Measurements from ENCODE around the gene OSMR. TPM values are rescaled to one million over a fixed set of nuclear protein-coding genes. Genes with fewer than 3 reads are reported as not detected.

OSMR gene
- total and polyA plus RNA-seq, 2 donors from 2014 or later = 12.9 to 118 TPM

DNA sequence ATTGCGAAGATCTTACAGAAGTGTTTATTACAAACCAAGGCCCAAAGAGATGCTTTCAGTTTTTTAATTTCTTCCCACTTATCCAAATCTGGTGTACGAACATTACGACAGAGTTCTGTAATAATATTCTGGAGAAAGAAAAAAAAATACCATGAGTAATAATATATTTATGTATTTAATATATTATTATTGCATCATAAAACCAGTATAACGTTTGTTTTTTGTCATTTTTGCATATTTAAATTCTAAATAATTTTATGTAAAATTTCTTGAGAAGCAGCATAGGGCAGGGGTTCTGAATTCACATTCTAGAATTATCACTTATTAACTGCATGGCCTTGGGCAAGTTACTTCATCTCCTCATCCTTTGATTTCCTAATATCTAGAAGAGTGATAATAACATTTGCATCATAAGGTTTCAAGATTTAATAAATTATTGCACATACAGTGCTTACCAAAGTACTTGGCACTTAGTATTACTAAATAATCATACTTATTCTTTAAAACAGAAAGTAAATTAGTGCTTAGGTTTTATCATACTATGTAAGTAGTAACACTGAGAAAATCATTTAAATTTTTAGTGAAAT, 107.7 kb downstream of the OSMR start:
- no peaks in the 10 kb centered on the region for H3K27me3 ChIP-seq (ENCODE audit: control insufficient read depth, insufficient read depth, low read length)
- H3K9ac ChIP-seq (ENCODE audit: low read length in 3 of 3) = no peak overlapping the region
- intact Hi-C loops (cut with DNase I) = no loop called here
- no peaks in the 10 kb centered on the region for H3K4me1 ChIP-seq (ENCODE audit: control insufficient read depth in 2 of 3, insufficient read depth in 2 of 3, low read depth in 1 of 3, low read length in 3 of 3)
- DNase-seq = no peak
- H3K27ac ChIP-seq (ENCODE audit: low read depth in 2 of 2, low read length in 2 of 2) = no peak overlapping the region
- H3K36me3 ChIP-seq (ENCODE audit: control insufficient read depth in 2 of 3, insufficient read depth in 3 of 3, low read length in 3 of 3) = peaks cover 9 to 40% (median 24%) of the 10 kb centered on the region in 3 donors
- no peak overlapping the region for H3K4me3 ChIP-seq (ENCODE audit: low read length in 3 of 3)
- TF ChIP-seq, protein P1, sequence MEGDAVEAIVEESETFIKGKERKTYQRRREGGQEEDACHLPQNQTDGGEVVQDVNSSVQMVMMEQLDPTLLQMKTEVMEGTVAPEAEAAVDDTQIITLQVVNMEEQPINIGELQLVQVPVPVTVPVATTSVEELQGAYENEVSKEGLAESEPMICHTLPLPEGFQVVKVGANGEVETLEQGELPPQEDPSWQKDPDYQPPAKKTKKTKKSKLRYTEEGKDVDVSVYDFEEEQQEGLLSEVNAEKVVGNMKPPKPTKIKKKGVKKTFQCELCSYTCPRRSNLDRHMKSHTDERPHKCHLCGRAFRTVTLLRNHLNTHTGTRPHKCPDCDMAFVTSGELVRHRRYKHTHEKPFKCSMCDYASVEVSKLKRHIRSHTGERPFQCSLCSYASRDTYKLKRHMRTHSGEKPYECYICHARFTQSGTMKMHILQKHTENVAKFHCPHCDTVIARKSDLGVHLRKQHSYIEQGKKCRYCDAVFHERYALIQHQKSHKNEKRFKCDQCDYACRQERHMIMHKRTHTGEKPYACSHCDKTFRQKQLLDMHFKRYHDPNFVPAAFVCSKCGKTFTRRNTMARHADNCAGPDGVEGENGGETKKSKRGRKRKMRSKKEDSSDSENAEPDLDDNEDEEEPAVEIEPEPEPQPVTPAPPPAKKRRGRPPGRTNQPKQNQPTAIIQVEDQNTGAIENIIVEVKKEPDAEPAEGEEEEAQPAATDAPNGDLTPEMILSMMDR (IDR thresholded peaks at IDR 0.05; ENCODE audit: borderline replicate concordance, extremely low read depth, insufficient read depth) = no peak
- FAIRE-seq = peak; percentile 8
- H3K9me3 ChIP-seq (ENCODE audit: control insufficient read depth in 2 of 3, insufficient read depth in 1 of 3, low read length in 3 of 3) = no peaks in the 10 kb centered on the region

DNA sequence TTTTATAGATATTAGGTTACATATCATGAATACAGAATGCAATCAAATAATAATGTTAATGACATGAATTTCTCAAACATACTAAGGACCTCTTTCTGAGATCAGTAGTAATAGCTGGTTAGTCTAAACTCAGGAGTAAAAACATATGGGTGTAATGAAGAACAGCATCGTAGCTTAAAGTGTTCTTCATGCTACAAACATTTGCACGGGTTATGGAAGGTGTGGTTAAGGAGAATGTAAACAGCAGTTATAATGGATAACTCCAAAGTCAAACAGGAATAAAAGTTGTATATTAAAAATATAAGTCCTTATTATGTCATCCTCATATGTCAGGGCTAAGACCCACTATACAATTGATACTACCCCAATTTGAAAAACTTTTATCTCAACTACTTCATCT, 115.9 kb downstream of the OSMR start:
- intact Hi-C loops (cut with DNase I) = no loop called here
- TF ChIP-seq, protein P1 (IDR thresholded peaks at IDR 0.05; ENCODE audit: borderline replicate concordance, extremely low read depth, insufficient read depth) = no peak

DNA sequence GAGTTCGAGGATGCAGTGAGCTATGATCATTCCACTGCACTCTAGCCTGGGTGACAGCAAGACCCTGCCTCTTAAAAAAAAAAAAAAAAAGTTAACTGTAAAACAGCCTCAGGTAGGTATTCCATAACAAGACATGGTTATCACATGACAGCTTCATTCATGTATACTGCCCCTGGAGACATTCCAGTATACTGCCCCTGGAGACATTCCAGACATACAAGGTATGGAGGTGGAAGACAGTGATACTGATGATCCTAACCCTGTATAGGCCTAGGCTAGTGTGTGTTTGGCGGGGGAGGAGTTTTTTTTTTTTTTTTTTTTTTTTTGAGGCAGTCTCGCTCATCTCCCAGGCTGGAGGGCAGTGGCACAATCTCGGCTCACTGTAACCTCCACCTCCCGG, 122.9 kb downstream of the OSMR start:
- no peak for FAIRE-seq
- H3K9me3 ChIP-seq (ENCODE audit: control insufficient read depth in 2 of 3, insufficient read depth in 1 of 3, low read length in 3 of 3) = no peaks in the 10 kb centered on the region
- no peak overlapping the region for H3K4me3 ChIP-seq (ENCODE audit: low read length in 3 of 3)
- intact Hi-C loops (cut with DNase I) = no loop called here
- H3K4me1 ChIP-seq (ENCODE audit: control insufficient read depth in 2 of 3, insufficient read depth in 2 of 3, low read depth in 1 of 3, low read length in 3 of 3) = no peaks in the 10 kb centered on the region
- TF ChIP-seq, protein P1 (IDR thresholded peaks at IDR 0.05; ENCODE audit: borderline replicate concordance, extremely low read depth, insufficient read depth) = no peak
- H3K9ac ChIP-seq (ENCODE audit: low read length in 3 of 3) = no peak overlapping the region
- DNase-seq = no peak
- H3K27ac ChIP-seq (ENCODE audit: low read depth in 2 of 2, low read length in 2 of 2) = no peak overlapping the region
- H3K27me3 ChIP-seq (ENCODE audit: control insufficient read depth, insufficient read depth, low read length) = no peaks in the 10 kb centered on the region
- peaks cover 0 to 11% (median 6%) of the 10 kb centered on the region in 3 donors for H3K36me3 ChIP-seq (ENCODE audit: control insufficient read depth in 2 of 3, insufficient read depth in 3 of 3, low read length in 3 of 3)

More for the DNA sequence above, 115.9 kb downstream of the OSMR start:
- H3K9me3 ChIP-seq (ENCODE audit: control insufficient read depth in 2 of 3, insufficient read depth in 1 of 3, low read length in 3 of 3) = no peaks in the 10 kb centered on the region
- no peak overlapping the region for H3K4me3 ChIP-seq (ENCODE audit: low read length in 3 of 3)
- no peak overlapping the region for H3K27ac ChIP-seq (ENCODE audit: low read depth in 2 of 2, low read length in 2 of 2)
- no peak overlapping the region for H3K9ac ChIP-seq (ENCODE audit: low read length in 3 of 3)
- FAIRE-seq (no peak), DNase-seq (no peak)
- no peaks in the 10 kb centered on the region for H3K4me1 ChIP-seq (ENCODE audit: control insufficient read depth in 2 of 3, insufficient read depth in 2 of 3, low read depth in 1 of 3, low read length in 3 of 3)
- H3K36me3 ChIP-seq (ENCODE audit: control insufficient read depth in 2 of 3, insufficient read depth in 3 of 3, low read length in 3 of 3) = peaks cover 3 to 25% (median 3%) of the 10 kb centered on the region in 3 donors
- H3K27me3 ChIP-seq (ENCODE audit: control insufficient read depth, insufficient read depth, low read length) = no peaks in the 10 kb centered on the region

DNA sequence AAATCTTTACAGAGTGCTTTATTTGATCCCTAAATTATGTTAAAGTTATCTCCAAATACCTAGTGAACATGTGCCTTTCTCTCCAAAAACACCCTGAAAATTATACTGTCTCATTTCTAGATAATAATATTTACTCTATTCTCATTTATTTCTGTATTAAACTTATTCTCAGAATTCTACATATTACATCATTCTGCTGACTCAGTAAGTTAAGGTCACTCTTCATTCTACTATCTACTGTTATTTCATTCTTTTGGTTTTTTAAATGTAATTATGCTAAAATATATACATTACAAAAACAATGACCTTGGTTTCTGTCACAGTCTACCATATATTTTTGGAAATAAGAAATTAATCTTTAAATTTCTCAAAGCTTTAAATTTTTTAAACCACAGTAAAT, 132.2 kb downstream of the OSMR start:
- intact Hi-C loops (cut with DNase I) = no loop called here
- Histone ChIP-seq H3K27ac (ENCODE audit: low read depth in 2 of 2, low read length in 2 of 2) (no peak overlapping the region), H3K9me3 (ENCODE audit: control insufficient read depth in 2 of 3, insufficient read depth in 1 of 3, low read length in 3 of 3) (no peaks in the 10 kb centered on the region), H3K27me3 (ENCODE audit: control insufficient read depth, insufficient read depth, low read length) (no peaks in the 10 kb centered on the region), H3K9ac (ENCODE audit: low read length in 3 of 3) (no peak overlapping the region), H3K4me1 (ENCODE audit: control insufficient read depth in 2 of 3, insufficient read depth in 2 of 3, low read depth in 1 of 3, low read length in 3 of 3) (no peaks in the 10 kb centered on the region), H3K4me3 (ENCODE audit: low read length in 3 of 3) (no peak overlapping the region), H3K36me3 (ENCODE audit: control insufficient read depth in 2 of 3, insufficient read depth in 3 of 3, low read length in 3 of 3) (peaks cover 0 to 3% (median 0%) of the 10 kb centered on the region in 3 donors)
- DNase-seq = no peak
- peak; percentile 6 for FAIRE-seq
- TF ChIP-seq, protein P1 (IDR thresholded peaks at IDR 0.05; ENCODE audit: borderline replicate concordance, extremely low read depth, insufficient read depth) = no peak
